ENCODE data around the gene PTPMT1. TPM values are rescaled to one million over a fixed set of nuclear protein-coding genes. Genes with fewer than 3 reads are reported as not detected.
"Not testable (repeated sequence)": the region's sequence is repeated elsewhere in the genome, so short reads cannot be mapped to it uniquely, and the experiment has no call there.

Gene PTPMT1
- polyA plus RNA-seq, 2 of the 4 experiments (the other 2 are of a cell fraction) = 63.4 to 69.2 TPM

DNA sequence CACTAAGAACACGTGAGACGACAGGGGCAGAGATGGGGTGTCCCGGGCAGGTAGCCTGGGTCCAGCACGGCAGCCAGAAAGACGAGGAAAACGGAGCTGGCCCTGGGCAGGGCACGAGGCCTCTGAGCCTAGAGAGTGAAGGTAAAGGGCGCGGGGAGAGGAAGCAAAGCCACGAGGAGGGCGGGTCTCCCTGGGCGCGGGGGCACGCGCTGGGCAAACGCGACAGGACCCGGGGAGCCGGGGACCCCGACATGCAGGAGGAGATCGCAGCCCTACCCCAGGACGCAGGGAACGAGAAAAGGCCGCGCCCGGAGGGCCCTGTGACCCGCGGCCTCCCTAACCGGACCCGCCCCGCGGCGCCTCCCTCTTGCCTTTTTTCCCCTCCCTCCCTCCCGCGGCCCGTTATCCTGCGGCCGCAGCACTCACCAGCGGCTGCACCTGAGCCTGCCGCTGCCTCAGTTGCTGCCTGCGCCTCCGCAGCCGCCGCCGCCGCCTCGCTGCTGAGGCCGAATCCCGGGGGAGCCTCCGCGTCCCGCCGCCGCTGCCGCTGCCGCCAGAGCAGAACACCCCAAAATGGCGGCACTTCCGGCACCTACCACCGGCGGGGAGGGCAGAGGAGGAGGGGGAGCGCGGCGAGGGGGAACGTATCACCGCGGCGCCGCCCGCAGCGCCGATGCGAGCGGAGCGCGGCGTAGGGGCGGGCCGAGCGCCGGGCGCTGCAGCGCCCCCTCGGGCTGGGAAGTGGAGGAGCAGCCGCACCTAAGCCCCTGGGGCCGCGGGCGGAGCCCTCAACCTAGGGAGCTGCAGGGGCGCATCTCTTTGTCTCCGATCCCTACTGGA is 12.6 kb upstream of the PTPMT1 start, which contains the start of gene CELF1 (continued):
- TF ChIP-seq E2F6 (IDR thresholded peaks at IDR 0.05; ENCODE audit: borderline replicate concordance, low read depth) = peak; percentile 79
- no peak for TF ChIP-seq RARB (CRISPR knock-in tag; IDR thresholded peaks at IDR 0.05)
- TF ChIP-seq RAD21 (conservative IDR thresholded peaks at IDR 0.05 in 1 of 2, IDR thresholded peaks at IDR 0.05 in 1 of 2) = peak; percentile 30 to 49; a peak in 4 of 5 replicates
- peak; percentile 73 for TF ChIP-seq POLR2A (IDR thresholded peaks at IDR 0.05; ENCODE audit: low read length)
- TF ChIP-seq, protein P1, sequence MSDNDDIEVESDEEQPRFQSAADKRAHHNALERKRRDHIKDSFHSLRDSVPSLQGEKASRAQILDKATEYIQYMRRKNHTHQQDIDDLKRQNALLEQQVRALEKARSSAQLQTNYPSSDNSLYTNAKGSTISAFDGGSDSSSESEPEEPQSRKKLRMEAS (IDR thresholded peaks at IDR 0.05) = peak; percentile 86
- TF ChIP-seq SMC3 (IDR thresholded peaks at IDR 0.05) = peak; percentile 38; the same call in 1 of the 3 replicates
- no peak for TF ChIP-seq HOXB13 (CRISPR knock-in tag; IDR thresholded peaks at IDR 0.05; ENCODE audit: low read depth)
- TF ChIP-seq EP300 (IDR thresholded peaks at IDR 0.05) = peak in 1 of 2 experiments; percentile 19; a peak in 1 of 5 replicates
- TF ChIP-seq PBX3 (IDR thresholded peaks at IDR 0.05) = no peak; the same call in 1 of the 2 replicates
- TF ChIP-seq PHF8 (IDR thresholded peaks at IDR 0.05; ENCODE audit: borderline replicate concordance, low read depth) = no peak; the same call in none of the 2 replicates
- peak; percentile 37; the same call in 1 of the 2 replicates for TF ChIP-seq MYC (IDR thresholded peaks at IDR 0.05; ENCODE audit: borderline replicate concordance, low read length)
- no peak for TF ChIP-seq FOSL2 (IDR thresholded peaks at IDR 0.05)
- TF ChIP-seq FOSL2 (CRISPR knock-in tag; IDR thresholded peaks at IDR 0.05) = no peak

- H3K9me3 ChIP-seq = no peaks in the 10 kb centered on the region
- H3K4me2 ChIP-seq = peak overlapping the region; percentile 83
- no peak for DNase-seq (ENCODE audit: low read depth in 1 of 2, low spot score in 1 of 2)
- no peak for TF ChIP-seq NPAS2 (CRISPR knock-in tag; IDR thresholded peaks at IDR 0.05; ENCODE audit: borderline replicate concordance)
- TF ChIP-seq REST (IDR thresholded peaks at IDR 0.05) = no peak
- no peak for TF ChIP-seq KDM1A (IDR thresholded peaks at IDR 0.05; ENCODE audit: low read depth)
- CTCF ChIA-PET = interaction anchor here (0.5 to 2.9 kb wide), 19 partner anchors 11 to 107 kb away, joined by 3 to 41 read pairs (median 4); partner anchors contain the start of genes KBTBD4, NDUFS3 and PTPMT1
- H3K4me3 ChIP-seq = peak overlapping the region; percentile 95
- 39% methylated on average over 9 of the region's 9 CpGs for WGBS (ENCODE audit: missing lambda C conversion rate)
- POLR2A ChIA-PET = interaction anchor here (0.7 to 1.5 kb wide), 4 partner anchors 18 to 162 kb away, joined by 3 to 4 read pairs (median 4); partner anchors contain the start of genes AGBL2, KBTBD4 and NDUFS3
- no peak for FAIRE-seq
- H3K27ac ChIP-seq = peak overlapping the region; percentile 94 to 100
- peaks cover 29% of the 10 kb centered on the region for H3K4me1 ChIP-seq
- peak; percentile 68 to 74 for ATAC-seq
These were observed 12.0 kb upstream of the PTPMT1 start for GRCh38 chr11:47553406-47553743.

DNA sequence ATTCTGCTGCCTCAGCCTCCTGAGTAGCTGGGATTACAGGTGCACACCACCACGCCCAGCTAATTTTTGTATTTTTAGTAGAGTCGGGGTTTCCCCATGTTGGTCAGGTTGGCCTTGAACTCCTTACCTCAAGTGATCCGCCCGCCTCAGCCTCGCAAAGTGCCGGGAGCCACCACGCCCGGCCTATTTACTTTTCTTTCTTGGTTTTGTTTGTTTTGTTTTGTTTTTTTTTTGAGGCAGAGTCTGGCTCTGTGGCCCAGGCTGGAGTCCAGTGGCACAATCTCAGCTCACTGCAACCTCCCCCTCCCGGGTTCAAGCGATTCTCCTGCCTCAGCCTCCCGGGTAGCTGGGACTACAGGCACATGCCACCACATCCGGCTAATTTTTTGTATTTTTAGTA is 8.4 kb upstream of the PTPMT1 start:
- ATAC-seq, CTCF ChIA-PET, FAIRE-seq: not testable (repeated sequence)

More for the DNA sequence above, 8.4 kb upstream of the PTPMT1 start:
- H3K27ac ChIP-seq; H3K4me3 ChIP-seq; H3K4me2 ChIP-seq; H3K4me1 ChIP-seq; H3K9me3 ChIP-seq; DNase-seq (ENCODE audit: low read depth in 1 of 2, low spot score in 1 of 2): not testable (repeated sequence)
- POLR2A ChIA-PET = interaction anchor here (0.6 kb wide), 1 partner anchor 445 kb away, joined by 3 read pairs; no protein-coding TSS in a partner anchor
- 79% methylated on average over 12 of the region's 12 CpGs for WGBS (ENCODE audit: missing lambda C conversion rate)

Measured in A549 (cell line).